SK-MEL-5 (cell line): ENCODE data around the gene CACNA1C. TPM values are rescaled to one million over a fixed set of nuclear protein-coding genes. Genes with fewer than 3 reads are reported as not detected.
"Not testable (repeated sequence)": the region's sequence is repeated elsewhere in the genome, so short reads cannot be mapped to it uniquely, and the experiment has no call there.

Experiments used
- DNase-seq: peaks from one replicate; pipeline ENCODE4 v3.0.0-alpha.2; 2016; ENCODE audit warnings: low read depth, low spot score
- in situ Hi-C: cut with HindIII; loops from 2 replicates; pipeline ENCODE4 v1.10.0; 2016; ENCODE audit warnings: low sequenced_read_pairs, high pct_unique_total_duplicates, low pct_unique_long_range_greater_than_20kb
- total RNA-seq: library from RNA; depleted of rRNA; stranded (reverse); fragments of >200 nt; shearing (Covaris generic); gene quantifications from 2 replicates; pipeline ENCODE4 v1.2.3, GENCODE V29; 2014

Gene CACNA1C
- total RNA-seq, 1 experiment from 2014 or later: 0.05 TPM

GRCh38 chr12:2118481-2119255 is 65.9 kb downstream of the CACNA1C start:
- no peak for DNase-seq
- in situ Hi-C loops: no loop called here

- in situ Hi-C loops: no loop called here
- no peak for DNase-seq
These were observed 66.5 kb downstream of the CACNA1C start for GRCh38 chr12:2119266-2119665.

- DNase-seq: no peak
- in situ Hi-C loops: no loop called here
These were observed 68.4 kb downstream of the CACNA1C start for GRCh38 chr12:2120982-2121758.

GRCh38 chr12:2124466-2125023 is 71.8 kb downstream of the CACNA1C start:
- no peak for DNase-seq
- in situ Hi-C loops: no loop called here

- in situ Hi-C loops: no loop called here
- DNase-seq: no peak
These were observed 73.1 kb downstream of the CACNA1C start for GRCh38 chr12:2125651-2126522.

- in situ Hi-C loops: no loop called here
- no peak for DNase-seq
These were observed 74.1 kb downstream of the CACNA1C start for GRCh38 chr12:2126676-2127406.

GRCh38 chr12:2129076-2129475 is 76.3 kb downstream of the CACNA1C start:
- DNase-seq: no peak
- in situ Hi-C loops: no loop called here

GRCh38 chr12:2135661-2136418 is 83.1 kb downstream of the CACNA1C start:
- in situ Hi-C loops, DNase-seq: not testable (repeated sequence)

- in situ Hi-C loops: no loop called here
- no peak for DNase-seq
These were observed 84.1 kb downstream of the CACNA1C start for GRCh38 chr12:2136901-2137300.

GRCh38 chr12:2137711-2138110 is 84.9 kb downstream of the CACNA1C start:
- in situ Hi-C loops: no loop called here
- DNase-seq: no peak

- in situ Hi-C loops: no loop called here
These were observed 85.5 kb downstream of the CACNA1C start for GRCh38 chr12:2138294-2138693.

GRCh38 chr12:2138871-2139308 is 86.1 kb downstream of the CACNA1C start:
- in situ Hi-C loops: no loop called here
- DNase-seq: no peak

More at GRCh38 chr12:2138294-2138693, 85.5 kb downstream of the CACNA1C start:
- no peak for DNase-seq

- no peak for DNase-seq
- in situ Hi-C loops: no loop called here
These were observed 86.9 kb downstream of the CACNA1C start for GRCh38 chr12:2139651-2140050.

- in situ Hi-C loops: no loop called here
These were observed 88.2 kb downstream of the CACNA1C start for GRCh38 chr12:2140858-2141519.

GRCh38 chr12:2142068-2142467 is 89.3 kb downstream of the CACNA1C start:
- in situ Hi-C loops: no loop called here
- no peak for DNase-seq

More at GRCh38 chr12:2140858-2141519, 88.2 kb downstream of the CACNA1C start:
- no peak for DNase-seq

- in situ Hi-C loops: no loop called here
- DNase-seq: no peak
These were observed 92.2 kb downstream of the CACNA1C start for GRCh38 chr12:2144951-2145350.
